Stimulated activated CD8-positive, alpha-beta memory T cell treated with anti-CD3 and anti-CD28 coated beads, Interleukin-12 subunit alpha, Interleukin-12 subunit beta, amount 100 ng/mL, for 1 hour (primary cell): Measurements from ENCODE around the gene RBM39.
A peak's percentile ranks its signal among the peaks of the same experiment; 100 is the strongest.
"Not testable (repeated sequence)": the region's sequence is repeated elsewhere in the genome, so short reads cannot be mapped to it uniquely, and the experiment has no call there.

Experiments used
- DNase-seq: peaks from one replicate; pipeline ENCODE4 v3.0.0-alpha.2; 2020; ENCODE audit warnings: low read depth

RBM39 gene

DNA sequence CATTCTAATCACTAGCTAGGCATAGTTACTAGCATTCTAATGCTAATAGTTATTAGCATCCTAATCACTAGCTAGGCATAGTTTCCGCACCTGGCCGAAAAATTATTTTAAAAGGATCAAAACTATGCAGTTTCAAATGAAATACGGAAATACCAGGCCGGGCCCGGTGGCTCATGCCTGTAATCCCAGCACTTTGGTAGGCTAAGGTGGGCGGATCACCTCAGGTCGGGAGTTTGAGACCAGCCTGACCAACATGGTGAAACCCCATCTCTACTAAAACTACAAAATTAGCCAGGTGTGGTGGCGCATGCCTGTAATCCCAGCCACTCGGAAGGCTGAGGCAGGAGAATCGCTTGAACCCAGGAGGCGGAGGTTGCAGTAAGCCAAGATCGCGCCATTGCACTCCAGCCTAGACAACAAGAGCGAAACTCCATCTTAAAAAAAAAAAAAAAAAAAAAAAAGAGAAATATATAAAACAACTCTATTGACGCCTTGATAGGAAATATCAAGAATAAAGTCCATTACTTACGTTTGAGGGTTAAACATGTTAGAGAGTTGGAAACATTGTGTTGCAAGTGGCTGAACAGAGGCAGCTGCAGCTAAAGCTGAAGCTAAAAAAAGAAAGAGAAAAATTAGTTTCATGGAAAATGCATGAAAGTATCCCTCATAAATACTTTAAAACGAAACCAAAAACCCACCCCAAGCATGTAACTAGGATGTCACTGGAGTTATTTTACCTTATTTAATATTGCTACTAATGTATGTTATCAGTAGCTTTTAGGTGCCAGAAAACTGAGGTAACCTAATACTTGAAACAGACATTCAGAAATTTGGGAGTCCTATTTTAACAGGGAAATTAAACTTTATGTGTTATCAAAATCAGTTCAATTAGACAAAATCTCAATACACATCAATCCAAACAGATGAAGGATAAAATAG, 35.2 kb downstream of the RBM39 start:
- DNase-seq, result not testable (repeated sequence)

DNA sequence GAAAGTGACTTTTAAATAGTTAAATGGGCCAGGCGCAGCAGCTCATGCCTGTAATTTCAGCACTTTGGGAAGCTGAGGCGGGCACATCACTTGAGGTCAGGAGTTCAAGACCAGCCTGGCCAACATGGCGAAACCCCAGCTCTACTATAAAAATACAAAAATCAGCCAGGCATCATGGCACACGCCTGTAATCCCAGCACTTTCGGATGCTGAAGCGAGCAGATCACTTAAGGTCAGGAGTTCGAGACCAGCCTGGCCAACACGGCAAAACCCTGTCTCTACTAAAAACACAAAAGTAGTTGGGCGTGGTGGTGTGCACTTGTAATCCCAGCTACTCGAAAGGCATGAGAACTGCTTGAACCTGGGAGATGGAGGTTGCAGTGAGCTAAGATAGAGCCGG, 36.2 kb downstream of the RBM39 start:
- DNase-seq, result not testable (repeated sequence)

DNA sequence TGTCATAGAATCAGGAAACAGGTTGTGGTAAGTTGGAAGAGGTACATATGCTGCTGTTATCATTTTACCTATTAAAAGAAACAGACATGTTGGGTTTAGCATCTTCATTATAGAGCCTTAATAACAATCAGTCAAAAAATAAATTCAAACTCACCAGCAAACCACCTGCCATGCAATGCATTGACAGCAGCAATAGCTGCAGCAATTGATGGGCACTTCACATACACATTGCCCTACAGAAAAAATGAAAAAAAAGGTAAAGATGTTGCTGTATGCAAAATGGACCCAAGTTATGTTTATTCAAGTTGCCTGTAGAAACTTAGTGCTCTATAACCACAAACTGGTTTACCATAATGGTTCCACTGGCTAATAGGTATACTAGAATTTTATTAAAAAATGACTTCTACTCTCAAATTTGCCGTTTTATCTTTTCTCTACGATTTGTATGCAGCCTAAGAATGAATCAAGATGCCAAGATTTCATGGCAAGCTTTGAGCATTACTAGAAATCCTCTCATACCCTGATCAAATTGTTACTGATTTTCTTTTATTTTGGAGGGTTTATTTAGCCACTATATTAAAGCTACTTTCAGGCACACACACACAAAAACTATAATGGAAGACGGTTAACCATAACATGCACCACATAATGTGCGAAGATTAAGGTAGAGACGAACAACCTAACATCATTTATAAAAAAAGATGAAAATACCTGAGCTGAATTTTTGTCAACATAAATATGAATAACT, 37.4 kb downstream of the RBM39 start:
- DNase-seq, result no peak

DNA sequence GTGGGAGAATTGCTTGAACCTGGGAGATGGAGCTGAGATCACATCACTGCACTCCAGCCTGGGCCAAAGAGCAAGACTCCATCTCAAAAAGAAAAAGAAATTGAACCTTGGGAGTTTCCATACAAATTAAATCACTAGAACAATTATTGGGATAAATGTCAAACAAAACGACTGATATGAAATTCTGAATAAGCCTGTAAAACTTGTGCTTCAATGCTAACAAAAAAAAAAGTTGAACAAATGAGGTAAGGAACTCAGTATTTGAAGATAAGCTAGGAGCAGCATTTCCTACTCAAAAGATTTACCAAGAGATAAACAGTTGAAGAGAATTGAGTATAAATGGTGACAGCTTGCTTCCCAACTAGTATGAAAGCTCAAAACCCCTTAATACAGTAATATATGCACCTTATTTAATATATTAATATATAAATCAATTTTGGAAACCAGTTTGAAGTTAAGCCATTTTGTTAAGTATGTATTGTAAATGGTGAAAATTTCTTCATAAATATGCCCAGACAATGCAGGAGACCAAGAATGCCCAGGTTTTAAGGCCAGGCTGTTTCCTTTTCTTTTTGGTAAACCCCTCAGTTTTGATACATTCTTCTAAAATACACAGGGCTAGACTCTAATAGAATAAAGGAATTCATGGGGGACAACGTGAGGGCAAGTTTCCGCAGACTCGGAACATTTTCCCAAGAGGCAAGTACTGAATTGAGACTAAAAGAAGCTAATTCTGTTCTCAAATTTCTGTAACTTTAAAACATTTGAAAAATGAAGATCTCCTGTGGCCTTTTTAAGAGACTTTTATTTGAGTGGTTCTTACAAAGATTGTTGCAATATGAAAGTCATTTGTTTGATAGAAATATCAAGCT, 39.0 kb downstream of the RBM39 start:
- no peak for DNase-seq

DNA sequence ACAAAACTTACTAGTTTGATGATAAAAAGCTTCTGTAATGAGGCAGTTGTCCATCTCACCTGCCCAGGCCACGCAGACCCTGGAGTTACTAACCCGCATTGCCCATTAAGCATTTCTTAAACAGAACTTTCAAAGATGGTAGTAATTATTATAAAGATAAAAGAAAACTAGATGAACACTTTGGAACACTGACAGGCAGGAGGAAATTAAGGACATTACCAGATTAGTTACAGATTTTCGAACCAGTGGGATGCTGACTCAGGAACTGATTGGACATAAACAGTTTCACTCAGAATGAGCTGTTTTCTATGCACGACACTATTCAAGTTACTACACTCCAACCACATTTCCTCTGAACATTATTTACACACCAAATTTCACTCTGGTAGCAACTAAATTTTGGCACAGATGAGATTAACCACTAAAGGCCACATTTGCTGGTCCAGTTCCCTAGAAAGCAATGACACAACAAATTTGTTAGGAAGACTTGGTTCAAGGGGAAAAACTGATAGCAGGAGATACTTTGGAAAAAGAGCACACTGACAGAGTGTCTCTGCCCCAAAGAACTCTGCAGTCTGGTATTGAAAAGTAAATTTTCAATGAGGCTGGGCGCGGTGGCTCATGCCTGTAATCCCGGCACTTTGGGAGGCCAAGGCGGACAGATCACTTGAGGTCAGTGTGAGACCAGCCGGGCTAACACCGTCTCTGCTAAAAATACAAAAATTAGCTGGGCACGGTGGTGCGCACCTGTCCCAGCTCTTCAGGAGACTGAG, 39.8 kb downstream of the RBM39 start:
- DNase-seq, result no peak

DNA sequence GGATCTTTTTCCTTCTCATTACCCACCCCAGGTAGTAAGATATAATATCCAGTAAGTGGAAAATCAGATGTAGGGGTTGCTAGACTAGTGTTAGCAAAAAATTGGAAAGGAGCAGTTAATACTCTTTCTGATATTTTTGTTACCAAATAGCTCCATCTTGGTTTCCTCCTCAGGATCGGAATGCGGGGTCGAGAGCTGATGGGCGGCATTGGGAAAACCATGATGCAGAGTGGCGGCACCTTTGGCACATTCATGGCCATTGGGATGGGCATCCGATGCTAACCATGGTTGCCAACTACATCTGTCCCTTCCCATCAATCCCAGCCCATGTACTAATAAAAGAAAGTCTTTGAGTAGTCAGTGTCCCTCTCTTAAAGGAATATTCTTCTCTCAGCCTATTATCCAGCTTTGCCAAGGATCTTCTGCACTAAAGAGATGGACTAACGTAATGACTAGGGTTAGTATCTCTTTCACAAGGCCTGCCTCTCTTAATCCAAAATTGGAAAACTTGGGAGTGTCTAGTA, 41.4 kb downstream of the RBM39 start:
- DNase-seq, result no peak

DNA sequence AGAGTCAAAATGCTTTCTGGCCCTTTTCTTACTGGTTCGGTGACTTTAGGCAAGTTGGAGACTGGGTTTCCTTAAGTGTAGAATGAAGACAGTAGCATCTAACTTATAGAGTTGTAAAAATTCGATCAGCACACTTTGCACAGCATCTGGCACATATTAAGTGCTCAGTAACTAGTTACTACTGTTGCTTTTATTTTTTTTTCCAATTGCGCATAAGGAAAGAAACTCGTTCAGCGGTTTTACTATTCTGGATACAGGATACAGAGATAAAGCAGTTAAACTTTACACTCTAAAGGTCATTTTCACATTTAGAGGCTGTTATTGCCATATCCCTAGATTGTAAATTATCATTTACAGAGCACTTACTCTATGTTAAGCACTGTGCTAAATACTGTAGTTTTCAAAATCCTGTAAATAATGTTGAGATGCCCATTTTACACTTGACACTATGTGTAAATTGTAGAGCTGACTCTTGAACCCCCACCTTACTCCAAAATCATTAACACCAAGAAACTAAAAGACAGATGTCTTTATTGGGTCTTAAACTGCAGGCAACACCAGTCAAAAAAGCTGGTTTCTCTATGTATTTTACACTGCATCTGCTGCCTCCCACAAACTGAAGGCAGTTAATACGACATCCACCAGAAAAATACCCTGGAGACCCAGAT, 42.0 kb downstream of the RBM39 start:
- no peak for DNase-seq

DNA sequence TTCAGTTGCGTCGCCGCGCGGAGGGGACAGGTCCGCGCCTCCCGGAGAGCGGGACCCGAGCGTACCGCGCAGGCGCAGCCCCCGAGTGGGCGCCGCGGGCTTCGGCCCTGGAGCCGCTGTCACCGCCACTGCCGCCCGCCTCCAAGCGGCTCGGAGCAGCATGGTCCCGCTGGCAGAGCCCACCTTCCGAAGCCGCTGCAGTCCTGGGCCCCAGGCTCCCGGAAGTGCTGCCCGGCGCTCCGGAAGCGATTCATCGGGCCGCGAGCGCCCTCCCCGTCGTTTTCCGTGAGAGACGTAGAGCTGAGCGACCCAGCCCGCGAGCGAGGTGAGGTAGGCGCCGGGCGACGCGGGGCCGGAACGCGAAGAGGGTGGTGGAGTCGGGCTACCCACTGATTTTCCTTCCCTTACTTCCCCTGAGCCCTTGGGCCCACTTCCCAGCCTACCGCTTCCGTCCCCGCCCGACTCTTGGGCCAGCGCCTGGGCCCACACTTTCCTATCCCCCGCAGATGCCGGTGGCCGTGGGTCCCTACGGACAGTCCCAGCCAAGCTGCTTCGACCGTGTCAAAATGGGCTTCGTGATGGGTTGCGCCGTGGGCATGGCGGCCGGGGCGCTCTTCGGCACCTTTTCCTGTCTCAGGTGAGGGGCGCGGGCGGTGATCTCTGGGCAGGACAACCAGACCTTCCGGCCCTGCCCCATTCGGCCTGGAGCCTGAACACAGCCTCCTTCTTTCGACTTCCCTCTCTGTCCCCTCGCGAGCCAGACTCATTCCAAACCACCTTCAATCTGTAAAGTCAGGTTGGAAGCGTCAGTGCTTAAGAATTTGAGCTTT, 42.7 kb downstream of the RBM39 start, which contains the start of the genes NFS1 and ROMO1:
Gene NFS1, minus strand, starts transcription at position 226 of the 830 bp plus-strand sequence. Its CDS starts 64 bp downstream, at position 162.
Gene ROMO1, plus strand, starts transcription at position 279 of the 830 bp plus-strand sequence. Its CDS starts 228 bp downstream, at position 507.
- peak; percentile 75 for DNase-seq

DNA sequence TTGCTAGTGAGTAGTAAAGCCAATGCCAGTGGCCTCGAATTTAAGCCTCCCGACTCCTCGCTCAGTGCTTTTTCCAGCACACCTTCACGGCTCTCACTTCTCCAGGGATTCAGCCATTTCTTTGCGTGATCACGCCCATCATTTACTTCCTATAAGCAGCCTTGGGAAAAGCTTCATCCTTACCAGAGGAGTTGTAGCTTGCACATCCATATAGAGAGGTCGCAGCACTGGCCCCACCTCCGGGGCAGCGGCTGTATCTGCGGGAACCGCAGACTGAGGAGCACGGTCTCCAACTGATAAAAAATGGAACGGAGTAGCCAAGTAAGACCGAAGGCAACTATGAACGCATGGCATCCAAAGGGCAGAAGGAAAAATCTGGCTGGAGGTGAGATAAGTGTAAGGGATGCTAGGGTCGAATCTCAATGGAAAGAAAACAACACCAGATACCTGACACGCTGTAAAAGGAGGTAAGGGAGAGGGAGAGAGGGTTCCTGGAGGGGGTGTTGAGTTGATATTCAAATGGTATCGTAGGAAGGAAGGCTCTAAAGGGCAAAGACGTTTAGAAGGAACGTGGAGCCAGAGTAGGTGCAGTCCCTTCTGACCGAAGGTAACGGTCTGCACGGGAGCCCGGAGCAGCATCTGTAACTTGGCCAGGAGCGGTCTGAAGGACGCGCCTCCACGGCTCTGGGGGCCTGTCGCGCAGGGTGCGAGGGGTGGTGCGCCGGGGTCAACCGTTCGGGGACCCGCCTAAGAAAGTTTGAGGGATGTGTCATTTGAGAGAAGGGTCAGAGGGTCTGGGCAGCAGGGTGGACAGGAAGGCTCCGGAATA, 43.5 kb downstream of the RBM39 start:
- DNase-seq, result no peak

DNA sequence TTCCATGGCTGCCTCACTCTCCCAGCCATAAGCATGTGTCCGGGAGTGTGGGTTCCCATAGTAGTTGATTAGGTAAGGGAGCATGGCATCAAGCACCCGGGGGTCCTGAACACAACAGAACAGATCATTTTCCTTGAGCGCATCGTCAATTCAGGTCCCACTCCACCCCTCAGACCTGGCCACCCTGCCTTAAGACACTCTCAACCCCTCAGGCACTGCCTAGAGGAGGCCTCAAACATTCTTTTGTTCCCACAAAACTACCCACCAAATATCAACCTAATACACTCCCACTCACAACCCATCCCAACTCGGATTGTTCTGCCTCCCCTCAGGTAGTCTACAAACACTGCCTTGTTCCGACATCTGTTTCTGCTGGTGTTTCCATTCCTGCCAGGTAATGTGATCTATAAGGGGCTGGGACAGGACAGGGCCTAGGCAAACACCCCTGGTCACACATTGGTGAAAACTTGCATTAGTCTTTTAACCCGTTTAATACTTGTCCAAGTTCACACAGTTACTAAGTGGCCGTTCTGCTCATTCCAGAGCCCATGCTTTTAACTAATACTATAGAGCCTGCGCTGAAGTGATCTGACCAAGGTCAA, 44.3 kb downstream of the RBM39 start:
- DNase-seq, result no peak

DNA sequence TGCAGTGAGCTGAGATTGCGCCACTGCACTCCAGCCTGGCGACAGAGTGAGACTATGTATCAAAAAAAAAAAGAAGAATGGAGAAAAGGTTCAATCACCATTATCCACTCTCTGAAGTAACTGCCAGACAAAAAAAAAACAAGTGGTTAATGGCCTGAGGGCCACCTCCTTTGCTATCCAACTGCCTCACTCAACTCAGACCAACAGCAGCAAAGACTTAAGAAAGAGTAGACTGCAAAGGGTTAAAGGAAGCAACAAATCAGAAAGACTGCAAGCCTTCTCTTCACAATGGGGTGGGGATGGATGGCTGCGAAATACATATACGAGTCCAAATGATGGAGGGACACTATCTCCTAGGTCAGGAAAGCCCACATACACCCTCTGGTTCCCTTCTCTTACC, 46.1 kb downstream of the RBM39 start:
- no peak for DNase-seq

DNA sequence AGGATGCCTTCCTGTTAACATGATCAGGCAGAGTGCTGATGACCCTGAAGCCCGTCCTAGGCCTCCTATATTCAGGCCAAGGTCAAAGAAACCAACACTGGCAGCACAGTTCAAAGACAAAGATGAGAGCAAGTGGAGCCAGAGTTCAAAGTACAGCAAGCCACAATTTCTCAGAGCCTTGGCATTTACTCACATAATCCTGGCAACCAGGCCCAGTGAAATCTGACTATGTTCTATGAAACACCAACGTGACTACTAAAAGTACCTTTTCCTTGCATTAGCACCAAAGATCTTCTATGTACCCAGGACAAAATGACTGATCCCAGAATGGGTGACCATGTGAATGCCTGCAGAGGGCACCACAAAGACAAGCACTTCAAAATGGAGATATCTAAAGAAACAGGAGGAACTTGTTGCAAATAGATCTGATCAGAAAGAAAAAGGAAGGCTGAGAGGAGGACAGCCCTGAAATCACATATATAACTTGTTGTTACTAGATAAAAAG, 46.8 kb downstream of the RBM39 start:
- DNase-seq, result no peak

DNA sequence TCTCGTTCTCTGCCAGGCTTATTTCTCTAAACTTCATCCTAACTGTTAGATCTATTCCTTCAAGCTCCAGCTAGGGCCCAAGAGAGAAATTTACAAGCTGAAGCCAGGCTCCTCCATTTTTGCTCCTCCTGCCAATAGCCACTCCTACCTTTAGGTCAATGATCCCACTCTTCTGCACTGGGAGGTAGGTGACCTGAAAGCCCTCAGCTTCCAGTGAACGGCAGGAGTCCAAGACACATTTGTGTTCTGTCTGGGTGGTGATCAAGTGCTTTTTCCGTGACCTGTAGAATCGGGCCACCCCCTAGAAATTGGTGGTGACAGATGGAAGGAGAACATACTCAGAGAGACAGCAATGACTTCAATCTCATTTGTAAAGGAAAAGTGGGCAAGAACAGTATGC, 51.8 kb downstream of the RBM39 start:
- DNase-seq, result no peak

DNA sequence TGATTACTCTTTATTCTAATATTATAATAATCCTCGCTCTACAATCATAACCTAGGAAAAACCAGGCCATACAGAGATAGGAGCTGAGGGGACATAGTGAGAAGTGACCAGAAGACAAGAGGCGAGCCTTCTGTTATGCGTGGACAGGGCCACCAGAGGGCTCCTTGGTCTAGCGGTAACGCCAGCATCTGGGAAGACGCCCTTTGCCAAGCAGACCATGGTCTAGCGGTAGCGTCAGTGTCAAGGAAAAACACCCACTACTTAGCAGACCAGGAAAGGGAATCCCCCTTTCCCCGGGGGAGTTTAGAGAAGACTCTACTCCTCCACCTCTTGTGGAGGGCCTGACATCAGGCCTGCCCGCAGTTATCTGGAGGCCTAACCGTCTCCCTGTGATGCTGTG, 55.2 kb downstream of the RBM39 start:
- DNase-seq, result not testable (repeated sequence)

DNA sequence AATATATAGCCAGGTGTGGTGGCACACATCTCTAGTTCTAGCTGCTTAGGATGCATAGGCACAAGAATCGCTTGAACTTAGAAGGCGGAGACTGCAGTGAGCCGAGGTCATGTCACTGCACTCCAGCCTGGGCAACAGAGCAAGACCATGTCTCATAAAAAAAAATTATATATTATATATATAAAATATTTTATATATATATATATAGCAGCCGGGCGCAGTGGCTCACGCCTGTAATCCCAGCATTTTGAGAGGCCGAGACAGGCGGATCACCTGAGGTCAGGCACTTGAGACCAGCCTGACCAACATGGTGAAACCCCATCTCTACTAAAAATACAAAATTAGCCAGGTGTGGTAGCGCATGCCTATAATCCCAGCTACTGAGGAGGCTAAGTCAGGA, 56.7 kb downstream of the RBM39 start:
- not testable (repeated sequence) for DNase-seq

DNA sequence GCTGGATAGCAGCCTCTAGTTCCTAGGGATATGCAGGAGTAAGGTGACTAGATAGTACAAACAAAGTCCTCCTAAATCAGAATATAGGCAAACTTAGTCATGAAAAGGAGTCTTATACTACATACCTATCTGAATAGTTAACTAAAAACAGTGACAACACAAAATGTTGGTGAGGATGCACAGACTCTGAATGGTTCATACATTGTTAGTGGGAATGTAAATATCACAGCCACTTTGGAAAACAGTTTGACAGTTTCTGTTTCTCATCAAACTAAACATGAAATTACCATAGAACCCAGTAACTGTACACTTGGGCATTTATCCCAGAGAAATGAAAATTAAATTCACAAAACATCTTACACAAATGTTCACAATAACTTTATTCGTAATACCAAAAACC, 60.1 kb downstream of the RBM39 start:
- no peak for DNase-seq

DNA sequence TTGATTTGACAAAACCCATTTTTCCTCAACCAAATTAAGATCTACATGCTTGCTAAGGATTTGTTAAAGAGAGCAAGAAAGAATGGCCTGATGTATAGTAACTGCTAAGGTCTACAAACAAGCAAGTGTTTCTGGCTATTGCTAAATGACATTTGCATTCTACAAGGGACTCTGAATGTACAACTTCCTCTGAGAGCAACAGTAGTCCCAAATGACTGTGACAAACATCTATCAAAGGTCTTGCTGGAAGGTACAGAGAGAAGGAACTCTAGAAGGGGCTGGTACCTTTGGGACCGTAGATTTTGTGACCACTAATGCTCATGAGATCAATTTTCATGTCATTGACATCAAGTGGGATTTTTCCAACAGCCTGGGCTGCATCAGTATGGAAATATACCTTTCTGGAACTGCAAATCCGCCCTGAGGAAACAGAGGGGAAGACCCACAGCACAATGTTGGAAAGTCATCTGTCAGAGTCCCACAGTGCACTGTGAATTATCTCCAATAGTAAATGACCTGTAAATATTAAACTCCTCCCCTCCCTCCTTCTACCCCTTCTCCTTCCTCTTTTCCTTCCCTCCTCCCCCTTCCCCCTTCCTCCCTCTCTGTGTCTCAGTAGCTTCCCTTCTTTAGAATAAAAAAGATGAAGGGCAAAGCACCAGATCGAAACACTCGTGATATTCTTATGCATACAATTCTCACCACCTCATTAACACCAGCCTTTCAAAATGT, 61.4 kb downstream of the RBM39 start:
- no peak for DNase-seq
